H1 (cell line): ENCODE measurements around the gene CDCA5. TPM values are rescaled to one million over a fixed set of nuclear protein-coding genes. Genes with fewer than 3 reads are reported as not detected.

Source experiments
- CTCF ChIA-PET: fragments of 300-600 bp; sonication (Branson Sonifier 250); formaldehyde crosslinking; loops from one replicate; lab custom pipeline; 2021; ENCODE audit not compliant: partially characterized antibody; lab: Charles Lee
- POLR2A ChIA-PET: fragments of 300-600 bp; sonication (Branson Sonifier 250); formaldehyde crosslinking; loops from one replicate; lab custom pipeline; 2021; ENCODE audit warnings: inconsistent platforms; ENCODE audit not compliant: partially characterized antibody; lab: Charles Lee
- DNase-seq, 2 experiments: peaks; one replicate each; pipeline versions ENCODE4 v3.0.0 to v3.0.0-alpha.2; 2010 to 2022; ENCODE audit warnings: low spot score in 2 of 2, low read depth in 1 of 2, mixed read lengths in 1 of 2
- FAIRE-seq: peaks from 2 replicates; lab custom pipeline; 2011; peaks lifted over from hg19 to GRCh38; lab: Jason Lieb, UNC
- H2AFZ ChIP-seq: 2 replicates; pipeline ENCODE4 v1.8.1; 2012; ENCODE audit warnings: low read length, inconsistent platforms
- H2AK5ac ChIP-seq: 2 replicates; pipeline ENCODE4 v1.6.1; 2013; ENCODE audit warnings: low read depth, low read length
- H2BK120ac ChIP-seq: replicated peaks from 2 replicates; pipeline ENCODE3; 2013; ENCODE audit warnings: low read depth, low read length, inconsistent platforms
- H2BK12ac ChIP-seq: 2 replicates; pipeline ENCODE4 v1.6.1; 2013; ENCODE audit warnings: low read depth, low read length
- H2BK15ac ChIP-seq: 2 replicates; pipeline ENCODE4 v1.6.1; 2013; ENCODE audit warnings: low read length
- H2BK20ac ChIP-seq: 2 replicates; pipeline ENCODE4 v1.6.1; 2013; ENCODE audit warnings: low read length
- H2BK5ac ChIP-seq: 2 replicates; pipeline ENCODE4 v1.6.1; 2013; ENCODE audit warnings: low read depth, low read length
- H3K14ac ChIP-seq: 2 replicates; pipeline ENCODE4 v1.6.1; 2013; ENCODE audit warnings: inconsistent platforms; ENCODE audit not compliant: insufficient read length
- H3K18ac ChIP-seq: 2 replicates; pipeline ENCODE4 v1.6.1; 2013; ENCODE audit warnings: low read length; ENCODE audit errors: extremely low read depth
- H3K23ac ChIP-seq: 2 replicates; pipeline ENCODE4 v1.6.1; 2013; ENCODE audit warnings: inconsistent platforms; ENCODE audit not compliant: insufficient read length
- H3K23me2 ChIP-seq: 2 replicates; pipeline ENCODE4 v1.6.1; 2013; ENCODE audit warnings: low read depth, low read length
- H3K27ac ChIP-seq: 2 replicates; pipeline ENCODE4 v1.6.1; 2011; ENCODE audit warnings: low read depth, low read length, inconsistent platforms
- H3K27me3 ChIP-seq, 4 experiments: replicated peaks in 1 of 4; 1 replicate in 1 of 4; 2 replicates in 3 of 4; pipeline versions ENCODE4 v1.6.1 to v1.8.1; 2011 to 2013; ENCODE audit warnings: low read length in 3 of 4, mild to moderate bottlenecking in 3 of 4, inconsistent platforms in 2 of 4, mixed read lengths in 2 of 4, moderate library complexity in 1 of 4; ENCODE audit not compliant: control insufficient read depth in 3 of 4, insufficient read depth in 3 of 4; ENCODE audit errors: extremely low read depth in 1 of 4
- H3K36me3 ChIP-seq, 4 experiments: 2 replicates each; pipeline versions ENCODE4 v1.6.1 to v1.8.1; 2011 to 2013; ENCODE audit warnings: mild to moderate bottlenecking in 4 of 4, low read length in 3 of 4, moderate library complexity in 2 of 4, control low read depth in 1 of 4, inconsistent platforms in 1 of 4; ENCODE audit not compliant: insufficient read depth in 4 of 4, control insufficient read depth in 2 of 4
- H3K4ac ChIP-seq: replicated peaks from 2 replicates; pipeline ENCODE3; 2013; ENCODE audit warnings: low read length, low read depth, mixed read lengths, inconsistent platforms; ENCODE audit not compliant: insufficient read length
- H3K4me1 ChIP-seq, 4 experiments: replicated peaks in 1 of 4; 1 replicate in 1 of 4; 2 replicates in 3 of 4; pipeline versions ENCODE4 v1.6.1 to v1.8.1; 2011 to 2013; ENCODE audit warnings: low read length in 3 of 4, inconsistent platforms in 2 of 4, mixed read lengths in 1 of 4; ENCODE audit not compliant: insufficient read depth in 4 of 4, control insufficient read depth in 3 of 4
- H3K4me2 ChIP-seq, 2 experiments: 2 replicates each; pipeline versions ENCODE4 v1.6.1 to v1.8.1; 2011 to 2013; ENCODE audit warnings: low read depth in 2 of 2, low read length in 2 of 2, control low read depth in 1 of 2, inconsistent platforms in 1 of 2, mild to moderate bottlenecking in 1 of 2; ENCODE audit not compliant: insufficient read depth in 1 of 2
- H3K4me3 ChIP-seq, 4 experiments: fragments of 200-600, 300-600 bp in 1 of 4; sonication (generic), shearing (Covaris generic), sonication (Bioruptor Twin) in 1 of 4; 2 replicates each; pipeline versions ENCODE4 v1.5.1 to v1.8.1; 2011 to 2016; ENCODE audit warnings: low read length in 4 of 4, low read depth in 3 of 4, control low read depth in 2 of 4, inconsistent platforms in 2 of 4, mild to moderate bottlenecking in 2 of 4, mixed read lengths in 1 of 4, moderate library complexity in 1 of 4; ENCODE audit not compliant: insufficient read depth in 2 of 4; ENCODE audit errors: extremely low read depth in 1 of 4
- H3K56ac ChIP-seq: replicated peaks from 2 replicates; pipeline ENCODE3; 2013; ENCODE audit warnings: low read depth, mild to moderate bottlenecking, mixed read lengths, low read length, inconsistent platforms; ENCODE audit not compliant: insufficient read length
- H3K79me1 ChIP-seq: 2 replicates; pipeline ENCODE4 v1.6.1; 2013; ENCODE audit warnings: low read depth, low read length, control low read depth
- H3K79me2 ChIP-seq, 2 experiments: 2 replicates each; pipeline versions ENCODE4 v1.6.1 to v1.8.1; 2012 to 2013; ENCODE audit warnings: low read length in 2 of 2, mild to moderate bottlenecking in 2 of 2, inconsistent platforms in 1 of 2; ENCODE audit not compliant: insufficient read depth in 2 of 2, control insufficient read depth in 1 of 2
- H3K9ac ChIP-seq, 4 experiments: replicated peaks in 1 of 4; 1 replicate in 1 of 4; 2 replicates in 3 of 4; pipeline versions ENCODE4 v1.6.1 to v1.8.1; 2011 to 2013; ENCODE audit warnings: low read depth in 3 of 4, low read length in 3 of 4, control low read depth in 2 of 4, mild to moderate bottlenecking in 2 of 4, moderate library complexity in 2 of 4, inconsistent platforms in 1 of 4; ENCODE audit errors: extremely low read depth in 1 of 4
- H3K9me3 ChIP-seq, 2 experiments: 2 replicates each; pipeline versions ENCODE4 v1.6.1 to v1.8.1; 2012 to 2013; ENCODE audit warnings: mild to moderate bottlenecking in 2 of 2, moderate library complexity in 2 of 2, control low read depth in 1 of 2, inconsistent platforms in 1 of 2, low read depth in 1 of 2, low read length in 1 of 2, mixed read lengths in 1 of 2; ENCODE audit not compliant: insufficient read depth in 2 of 2
- H4K20me1 ChIP-seq, 2 experiments: replicated peaks in 1 of 2; 2 replicates each; pipeline versions ENCODE3 to v1.8.1; 2011 to 2013; ENCODE audit warnings: inconsistent platforms in 2 of 2, low read length in 2 of 2, mild to moderate bottlenecking in 1 of 2; ENCODE audit not compliant: insufficient read depth in 2 of 2, control insufficient read depth in 1 of 2
- H4K5ac ChIP-seq: 2 replicates; pipeline ENCODE4 v1.6.1; 2013; ENCODE audit warnings: low read length, low read depth, mixed read lengths, inconsistent platforms; ENCODE audit not compliant: insufficient read length
- H4K8ac ChIP-seq: 2 replicates; pipeline ENCODE4 v1.8.0; 2013; ENCODE audit warnings: mild to moderate bottlenecking, moderate library complexity, low read length, inconsistent platforms; ENCODE audit not compliant: insufficient read depth; ENCODE audit errors: extremely low read depth
- H4K91ac ChIP-seq: replicated peaks from 2 replicates; pipeline ENCODE3; 2013; ENCODE audit warnings: low read length, mixed read lengths, inconsistent platforms; ENCODE audit not compliant: insufficient read length
- ASH2L ChIP-seq: fragments of 200-600, 300-600 bp; sonication (generic); IDR thresholded peaks from one replicate; pipeline ENCODE4 v1.7.1; 2017; ENCODE audit warnings: low read length
- MAX ChIP-seq: IDR thresholded peaks from 2 replicates; pipeline ENCODE4 v1.6.1; 2012; ENCODE audit warnings: inconsistent platforms
- POLR2AphosphoS5 ChIP-seq: IDR thresholded peaks from 2 replicates; pipeline ENCODE4 v1.6.1; 2011; ENCODE audit warnings: low read depth, low read length
- RNF2 ChIP-seq: fragments of 200-900, 300-1000 bp; sonication (generic); IDR thresholded peaks from 2 replicates; pipeline ENCODE4 v1.7.1; 2016; ENCODE audit warnings: borderline replicate concordance, low read depth, mild to moderate bottlenecking, antibody characterized with exemption, low read length; ENCODE audit not compliant: poor library complexity, severe bottlenecking; ENCODE audit errors: missing control alignments
- SP1 ChIP-seq: IDR thresholded peaks from 2 replicates; pipeline ENCODE4 v1.6.1; 2011; ENCODE audit warnings: low read depth, low read length
- ZNF274 ChIP-seq: IDR thresholded peaks from 2 replicates; pipeline ENCODE4 v1.7.0; 2012; ENCODE audit warnings: low read length, borderline replicate concordance; ENCODE audit errors: extremely low read depth
- WGBS, 2 experiments: shearing (Covaris generic) in 1 of 2; methylation state at CpG; one replicate each; pipeline versions ENCODE4 v1.1.6 to v1.1.7; 2013 to 2015; ENCODE audit warnings: low lambda C conversion rate in 2 of 2, mixed read lengths in 2 of 2, inconsistent platforms in 1 of 2, low coverage in 1 of 2, missing lambda C conversion rate in 1 of 2; ENCODE audit not compliant: insufficient replicate concordance in 2 of 2, insufficient coverage in 1 of 2, insufficient read length in 1 of 2; ENCODE audit errors: extremely low coverage in 1 of 2, missing lambda C conversion rate in 1 of 2; 5-methylcytosine and 5-hydroxymethylcytosine counted together
- polyA plus RNA-seq, 7 experiments: library from polyadenylated mRNA; depleted of rRNA in 3 of 7; stranded (reverse) in 5 of 7; unstranded in 2 of 7; fragments of >200 nt in 5 of 7; fragments of 200-250 nt in 2 of 7; gene quantifications; 1 replicate in 5 of 7; 2 replicates in 1 of 7; 4 replicates in 1 of 7; pipeline versions ENCODE4 v1.2.1 to v1.2.3, GENCODE V29; 2011 to 2013; ENCODE audit warnings: missing spikeins in 2 of 7, mixed read lengths in 2 of 7
- total RNA-seq: library from RNA; stranded (reverse); fragmentation: NEBNext Ultra II Directional; extraction: Animal tissue kit (Norgen Biotek cat#: 25700); gene quantifications from 2 replicates; pipeline ENCODE4 v1.2.1, GENCODE V29; 2021
- TF ChIP-seq, protein P1 (sequence below): IDR thresholded peaks from 2 replicates; pipeline ENCODE4 v1.6.1; 2011; ENCODE audit warnings: low read length, improper control_type of control experiment
- TF ChIP-seq, protein P2 (sequence below): IDR thresholded peaks from 2 replicates; pipeline ENCODE4 v1.6.1; 2012; ENCODE audit warnings: inconsistent platforms

Gene CDCA5
- total and polyA plus RNA-seq, 2 of the 8 experiments (the other 6 are each of a cell fraction or from before 2014, with no cell fraction given), result 39.2 to 87.0 TPM

GRCh38 chr11:65116370-65117205 is 32.7 kb upstream of the CDCA5 start:
- peak overlapping the region; percentile 96 for H4K8ac ChIP-seq
- H3K4ac ChIP-seq, result peak overlapping the region; percentile 13
- ChIA-PET CTCF (interaction anchor here (0.7 to 2.2 kb wide), 9 partner anchors 8 to 270 kb away, joined by 3 to 12 read pairs (median 3); no protein-coding TSS in a partner anchor), POLR2A (interaction anchor here (0.5 to 17.4 kb wide), 28 partner anchors 9 to 740 kb away, joined by 3 to 305 read pairs (median 5); partner anchors contain the start of genes ARL2, CAPN1, CDCA5 and MEN1)
- H3K14ac ChIP-seq, result no peak overlapping the region
- no peak overlapping the region for H2BK20ac ChIP-seq
- no peaks in the 10 kb centered on the region for H3K27me3 ChIP-seq
- peak overlapping the region; percentile 80 to 94 for H3K4me2 ChIP-seq
- H2AFZ ChIP-seq, result no peak overlapping the region
- peak overlapping the region; percentile 84 for H2BK5ac ChIP-seq
- peak overlapping the region; percentile 11 for H4K5ac ChIP-seq
- H3K18ac ChIP-seq, result no peak overlapping the region; the same call in 1 of the 2 replicates
- peaks cover 11 to 35% (median 18%) of the 10 kb centered on the region in 4 experiments for H3K36me3 ChIP-seq
- peak overlapping the region; percentile 78 for H3K27ac ChIP-seq
- H2AK5ac ChIP-seq, result no peak overlapping the region; the same call in 1 of the 2 replicates
- H3K79me1 ChIP-seq, result peaks cover 10% of the 10 kb centered on the region
- no peak overlapping the region for H2BK120ac ChIP-seq
- H4K20me1 ChIP-seq, result peaks cover 4 to 6% of the 10 kb centered on the region in 2 experiments
- H3K9me3 ChIP-seq, result no peaks in the 10 kb centered on the region
- H2BK15ac ChIP-seq, result no peak overlapping the region
- H3K23ac ChIP-seq, result no peak overlapping the region
- no peak overlapping the region for H2BK12ac ChIP-seq
- FAIRE-seq (no peak), DNase-seq (peak in 1 of 2 experiments; percentile 66)
- H3K56ac ChIP-seq, result peak overlapping the region; percentile 42
- peak overlapping the region; percentile 34 for H4K91ac ChIP-seq
- peak; percentile 56 for TF ChIP-seq RNF2
- peak; percentile 40 for TF ChIP-seq ASH2L
- TF ChIP-seq, protein P1, sequence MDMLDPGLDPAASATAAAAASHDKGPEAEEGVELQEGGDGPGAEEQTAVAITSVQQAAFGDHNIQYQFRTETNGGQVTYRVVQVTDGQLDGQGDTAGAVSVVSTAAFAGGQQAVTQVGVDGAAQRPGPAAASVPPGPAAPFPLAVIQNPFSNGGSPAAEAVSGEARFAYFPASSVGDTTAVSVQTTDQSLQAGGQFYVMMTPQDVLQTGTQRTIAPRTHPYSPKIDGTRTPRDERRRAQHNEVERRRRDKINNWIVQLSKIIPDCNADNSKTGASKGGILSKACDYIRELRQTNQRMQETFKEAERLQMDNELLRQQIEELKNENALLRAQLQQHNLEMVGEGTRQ, result 0 out of 2 replicates have a peak, but pooled peaks have one; percentile 3
- TF ChIP-seq POLR2AphosphoS5, result peak; percentile 74
- no peak for TF ChIP-seq ZNF274
- TF ChIP-seq MAX, result peak; percentile 98
- TF ChIP-seq, protein P2, sequence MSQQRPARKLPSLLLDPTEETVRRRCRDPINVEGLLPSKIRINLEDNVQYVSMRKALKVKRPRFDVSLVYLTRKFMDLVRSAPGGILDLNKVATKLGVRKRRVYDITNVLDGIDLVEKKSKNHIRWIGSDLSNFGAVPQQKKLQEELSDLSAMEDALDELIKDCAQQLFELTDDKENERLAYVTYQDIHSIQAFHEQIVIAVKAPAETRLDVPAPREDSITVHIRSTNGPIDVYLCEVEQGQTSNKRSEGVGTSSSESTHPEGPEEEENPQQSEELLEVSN, result peak; percentile 96
- no peak for TF ChIP-seq SP1
- H3K9ac ChIP-seq, result peak overlapping the region; percentile 79 to 82 (median 80)
- H3K4me1 ChIP-seq, result peaks cover 2 to 22% (median 13%) of the 10 kb centered on the region in 4 experiments
- peaks cover 20% of the 10 kb centered on the region; the same call in 1 of the 2 replicates for H3K23me2 ChIP-seq
- H3K79me2 ChIP-seq, result peaks cover 6 to 23% of the 10 kb centered on the region in 2 experiments
- peak overlapping the region; percentile 61 to 83 (median 72) for H3K4me3 ChIP-seq
- WGBS, 2 experiments, result 29% methylated on average over 64 of the region's 68 CpGs; no CpG with 5 or more reads in 1 of the 2 experiments
